Neutrophil (primary cell): ENCODE results near the gene ELMO3.

ENCODE experiments used
- H3K27ac ChIP-seq: fragments of 200-600 bp; sonication (generic); 2 replicates; pipeline ENCODE4 v1.5.1; 2016; ENCODE audit warnings: mild to moderate bottlenecking, moderate library complexity
- H3K27me3 ChIP-seq: fragments of 200-600 bp; sonication (generic); 2 replicates; pipeline ENCODE4 v1.6.0; 2016; ENCODE audit warnings: mild to moderate bottlenecking
- H3K36me3 ChIP-seq: fragments of 200-600 bp; sonication (generic); 2 replicates; pipeline ENCODE4 v1.5.1; 2017
- H3K4me1 ChIP-seq, 2 experiments: fragments of 200-600 bp in 1 of 2; sonication (generic) in 1 of 2; 1 replicate in 1 of 2; 2 replicates in 1 of 2; pipeline versions ENCODE4 v1.5.1 to v1.6.1; 2013 to 2016; ENCODE audit warnings: low read depth in 1 of 2, low read length in 1 of 2, mild to moderate bottlenecking in 1 of 2, moderate library complexity in 1 of 2; ENCODE audit not compliant: control insufficient read depth in 1 of 2, insufficient read depth in 1 of 2
- H3K4me3 ChIP-seq, 2 experiments: fragments of 200-600 bp in 1 of 2; sonication (generic) in 1 of 2; 1 replicate in 1 of 2; 2 replicates in 1 of 2; pipeline ENCODE4 v1.5.1; 2013 to 2016; ENCODE audit warnings: low read depth in 1 of 2, low read length in 1 of 2, mild to moderate bottlenecking in 1 of 2, moderate library complexity in 1 of 2
- H3K9me3 ChIP-seq: fragments of 200-600 bp; sonication (generic); 2 replicates; pipeline ENCODE4 v1.5.1; 2016
- CTCF ChIP-seq: fragments of 200-600 bp; sonication (generic); IDR thresholded peaks from 2 replicates; pipeline ENCODE4 v1.5.1; 2016; ENCODE audit warnings: antibody characterized with exemption

The ELMO3 gene

GRCh38 chr16:67194260-67194659 is 4.7 kb upstream of the ELMO3 start:
- no peak for TF ChIP-seq CTCF
- H3K4me3 ChIP-seq, result no peak overlapping the region
- H3K4me1 ChIP-seq, result peaks cover 21 to 26% of the 10 kb centered on the region in 2 experiments
- no peaks in the 10 kb centered on the region for H3K9me3 ChIP-seq
- H3K27me3 ChIP-seq, result no peaks in the 10 kb centered on the region
- H3K36me3 ChIP-seq, result peaks cover 60% of the 10 kb centered on the region
- no peak overlapping the region for H3K27ac ChIP-seq

- H3K4me3 ChIP-seq, result no peak overlapping the region
- no peak overlapping the region for H3K27ac ChIP-seq
- TF ChIP-seq CTCF, result no peak
- H3K4me1 ChIP-seq, result peaks cover 21 to 26% of the 10 kb centered on the region in 2 experiments
- H3K36me3 ChIP-seq, result peaks cover 74% of the 10 kb centered on the region
- H3K27me3 ChIP-seq, result no peaks in the 10 kb centered on the region
- no peaks in the 10 kb centered on the region for H3K9me3 ChIP-seq
Measured at GRCh38 chr16:67195676-67196075, 3.3 kb upstream of the ELMO3 start.

- H3K4me3 ChIP-seq, result no peak overlapping the region
- TF ChIP-seq CTCF, result no peak
- H3K27ac ChIP-seq, result no peak overlapping the region
- H3K4me1 ChIP-seq, result peaks cover 15 to 20% of the 10 kb centered on the region in 2 experiments
- H3K9me3 ChIP-seq, result no peaks in the 10 kb centered on the region
- peaks cover 83% of the 10 kb centered on the region for H3K36me3 ChIP-seq
- H3K27me3 ChIP-seq, result no peaks in the 10 kb centered on the region
Measured at GRCh38 chr16:67196881-67197280, 2.0 kb upstream of the ELMO3 start.

- H3K36me3 ChIP-seq, result peaks cover 91% of the 10 kb centered on the region
- H3K4me3 ChIP-seq, result no peak overlapping the region
- TF ChIP-seq CTCF, result no peak
- H3K9me3 ChIP-seq, result no peaks in the 10 kb centered on the region
- H3K4me1 ChIP-seq, result peaks cover 9 to 14% of the 10 kb centered on the region in 2 experiments
- no peaks in the 10 kb centered on the region for H3K27me3 ChIP-seq
- no peak overlapping the region for H3K27ac ChIP-seq
Measured at GRCh38 chr16:67197704-67198103, 1.2 kb upstream of the ELMO3 start.

GRCh38 chr16:67198238-67198734 is 645 bp upstream of the ELMO3 start:
- H3K4me3 ChIP-seq, result no peak overlapping the region
- peaks cover 92% of the 10 kb centered on the region for H3K36me3 ChIP-seq
- H3K27me3 ChIP-seq, result no peaks in the 10 kb centered on the region
- peak overlapping the region; percentile 6 for H3K27ac ChIP-seq
- TF ChIP-seq CTCF, result no peak
- peaks cover 3 to 8% of the 10 kb centered on the region in 2 experiments for H3K4me1 ChIP-seq
- H3K9me3 ChIP-seq, result no peaks in the 10 kb centered on the region

GRCh38 chr16:67199808-67200198 is 872 bp downstream of the ELMO3 start:
- no peaks in the 10 kb centered on the region for H3K4me1 ChIP-seq
- no peaks in the 10 kb centered on the region for H3K27me3 ChIP-seq
- H3K36me3 ChIP-seq, result peaks cover 97% of the 10 kb centered on the region
- TF ChIP-seq CTCF, result no peak
- no peaks in the 10 kb centered on the region for H3K9me3 ChIP-seq
- H3K27ac ChIP-seq, result no peak overlapping the region
- H3K4me3 ChIP-seq, result no peak overlapping the region
